GM19395 (cell line): Measurements from ENCODE around the gene PRR35.

Source experiments
- ATAC-seq: cut with Tn5 transposase; IDR thresholded peaks from one replicate; pipeline ENCODE4 v1.9.1; 2021; ENCODE audit warnings: mild to moderate bottlenecking, moderate library complexity; ENCODE audit not compliant: unreplicated experiment

The PRR35 gene

DNA sequence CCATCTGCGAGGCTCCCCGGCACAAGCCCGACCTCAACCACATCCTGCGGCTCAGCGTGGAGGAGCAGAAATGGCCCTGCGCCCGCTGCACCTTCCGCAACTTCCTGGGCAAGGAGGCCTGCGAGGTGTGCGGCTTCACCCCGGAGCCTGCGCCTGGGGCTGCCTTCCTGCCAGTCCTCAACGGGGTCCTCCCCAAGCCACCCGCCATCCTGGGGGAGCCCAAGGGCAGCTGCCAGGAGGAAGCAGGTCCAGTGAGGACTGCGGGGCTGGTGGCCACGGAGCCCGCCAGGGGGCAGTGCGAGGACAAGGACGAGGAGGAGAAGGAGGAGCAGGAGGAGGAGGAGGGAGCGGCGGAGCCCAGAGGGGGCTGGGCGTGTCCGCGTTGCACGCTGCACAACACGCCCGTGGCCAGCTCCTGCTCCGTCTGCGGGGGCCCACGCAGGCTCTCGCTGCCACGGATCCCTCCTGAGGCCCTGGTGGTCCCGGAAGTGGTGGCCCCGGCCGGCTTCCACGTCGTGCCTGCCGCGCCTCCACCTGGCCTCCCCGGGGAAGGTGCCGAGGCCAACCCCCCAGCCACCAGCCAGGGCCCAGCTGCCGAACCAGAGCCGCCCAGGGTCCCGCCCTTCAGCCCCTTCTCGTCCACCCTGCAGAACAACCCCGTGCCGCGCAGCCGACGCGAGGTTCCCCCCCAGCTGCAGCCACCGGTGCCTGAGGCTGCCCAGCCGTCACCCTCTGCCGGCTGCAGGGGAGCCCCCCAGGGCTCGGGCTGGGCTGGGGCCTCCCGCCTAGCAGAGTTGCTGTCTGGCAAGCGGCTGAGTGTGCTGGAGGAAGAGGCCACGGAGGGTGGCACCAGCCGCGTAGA is 13.1 kb upstream of the PRR35 start:
- no peak for ATAC-seq

DNA sequence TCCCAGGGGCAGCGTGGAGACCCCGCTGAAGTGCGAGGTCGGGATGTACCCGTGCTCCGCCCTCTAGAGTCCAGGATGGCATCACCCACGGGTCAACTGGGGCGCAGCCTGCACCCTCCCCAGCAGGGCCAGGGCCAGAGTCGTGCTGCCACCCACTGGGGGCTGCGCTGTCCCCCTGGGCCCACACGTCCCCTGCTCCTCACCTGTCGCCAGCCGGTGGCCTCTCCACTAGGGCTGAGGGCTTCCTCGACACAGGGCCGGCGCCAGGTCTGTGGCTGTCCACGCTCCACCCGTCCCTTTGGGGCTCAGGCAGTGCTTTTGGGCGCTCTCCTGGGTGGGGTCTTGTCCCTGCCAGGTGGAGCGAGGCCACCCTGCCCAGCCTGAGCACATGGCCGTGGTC is 11.6 kb upstream of the PRR35 start:
- no peak for ATAC-seq

DNA sequence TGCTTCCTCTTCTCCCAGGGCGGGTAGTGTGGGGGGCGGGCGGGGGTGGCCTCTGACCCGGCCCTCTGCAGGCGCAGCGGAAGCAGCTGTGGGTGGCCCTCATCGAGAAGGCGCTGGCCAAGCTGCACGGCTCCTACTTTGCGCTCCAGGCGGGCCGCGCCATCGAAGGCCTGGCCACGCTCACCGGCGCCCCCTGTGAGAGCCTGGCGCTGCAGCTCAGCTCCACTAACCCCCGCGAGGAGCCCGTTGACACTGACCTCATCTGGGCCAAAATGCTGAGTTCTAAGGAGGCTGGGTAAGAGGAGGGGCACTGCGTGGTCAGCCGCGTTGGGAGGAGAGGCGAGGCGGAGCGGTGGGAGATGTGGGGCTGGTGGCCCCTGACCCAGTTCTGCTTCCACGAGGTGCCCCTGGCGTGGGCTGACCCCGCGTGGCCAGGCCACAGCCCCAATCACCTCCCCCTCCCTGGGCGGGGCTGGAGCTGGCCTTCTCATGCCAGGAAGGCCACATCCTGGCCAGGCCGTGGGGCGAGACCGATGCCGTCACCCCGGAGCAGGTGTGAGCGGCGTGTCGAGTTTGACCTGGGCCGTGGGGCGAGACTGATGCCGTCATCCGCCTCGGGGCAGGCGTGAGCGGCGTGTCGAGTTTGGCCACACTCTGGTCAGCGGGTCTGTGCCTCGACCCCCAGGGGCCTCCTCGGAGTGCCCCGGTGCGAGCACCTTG is 10.5 kb upstream of the PRR35 start:
- no peak for ATAC-seq

DNA sequence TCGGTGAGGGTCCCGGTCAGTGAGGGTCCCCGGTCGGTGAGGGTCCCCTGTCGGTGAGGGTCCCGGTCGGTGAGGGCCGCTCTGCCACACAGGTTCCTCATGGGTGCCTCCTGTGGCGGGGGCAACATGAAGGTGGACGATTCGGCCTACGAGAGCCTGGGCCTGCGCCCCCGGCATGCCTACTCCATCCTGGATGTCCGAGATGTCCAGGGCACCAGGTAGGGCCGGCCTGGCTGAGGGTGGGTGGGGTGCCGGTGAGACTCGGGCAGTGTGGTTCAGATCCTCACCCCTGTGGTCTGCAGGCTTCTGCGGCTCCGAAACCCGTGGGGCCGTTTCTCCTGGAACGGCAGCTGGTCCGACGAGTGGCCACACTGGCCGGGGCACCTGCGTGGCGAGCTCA is 9.0 kb upstream of the PRR35 start:
- no peak for ATAC-seq

DNA sequence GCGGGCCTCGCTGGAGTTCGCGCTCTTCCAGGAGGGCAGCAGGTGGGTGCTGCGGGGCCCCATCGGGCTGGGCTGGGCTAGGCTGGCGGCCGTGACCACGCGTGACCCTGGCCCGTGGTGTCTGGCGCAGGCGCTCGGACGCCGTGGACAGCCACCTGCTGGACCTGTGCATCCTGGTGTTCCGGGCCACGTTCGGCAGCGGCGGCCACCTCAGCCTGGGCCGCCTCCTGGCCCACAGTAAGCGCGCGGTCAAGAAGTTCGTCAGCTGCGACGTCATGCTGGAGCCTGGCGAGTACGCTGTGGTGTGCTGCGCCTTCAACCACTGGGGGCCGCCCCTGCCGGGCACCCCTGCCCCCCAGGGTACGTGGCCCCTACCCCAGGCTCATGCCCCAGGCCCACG is 8.0 kb upstream of the PRR35 start:
- no peak for ATAC-seq

DNA sequence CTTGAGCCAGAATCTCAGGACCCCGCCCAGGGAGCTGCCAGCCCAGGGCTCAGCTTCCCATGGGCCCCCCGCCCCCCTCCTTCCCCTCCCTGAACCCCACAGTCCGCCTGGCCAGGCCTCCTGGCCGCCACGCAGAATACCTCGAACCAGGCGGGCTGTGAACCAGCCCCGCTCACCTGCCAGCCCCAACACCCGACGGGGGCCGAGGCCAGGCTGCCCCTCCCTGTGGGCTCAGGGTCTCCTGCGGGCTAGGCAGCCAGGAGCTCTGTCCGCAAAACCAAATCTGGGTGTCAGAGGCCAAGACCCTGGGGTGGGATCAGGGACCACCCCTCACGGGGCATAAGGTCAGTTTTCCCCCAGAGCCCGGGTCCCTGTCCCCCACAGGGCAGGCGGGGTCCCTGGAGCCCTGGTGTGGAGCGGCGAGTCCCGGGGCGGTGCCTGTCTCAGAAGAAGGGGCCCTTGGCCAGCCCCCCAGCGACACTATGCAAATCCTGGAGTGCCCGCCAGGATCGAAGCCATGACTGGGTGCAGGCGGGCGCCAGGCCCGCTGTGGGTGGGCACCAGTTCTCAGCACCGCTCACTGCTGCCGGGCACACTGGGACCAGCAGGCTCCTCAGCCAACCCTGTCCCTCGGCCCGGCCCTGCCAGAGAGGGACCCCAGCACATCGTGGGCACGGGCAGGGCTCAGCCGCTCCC is 6.4 kb upstream of the PRR35 start:
- no peak for ATAC-seq

DNA sequence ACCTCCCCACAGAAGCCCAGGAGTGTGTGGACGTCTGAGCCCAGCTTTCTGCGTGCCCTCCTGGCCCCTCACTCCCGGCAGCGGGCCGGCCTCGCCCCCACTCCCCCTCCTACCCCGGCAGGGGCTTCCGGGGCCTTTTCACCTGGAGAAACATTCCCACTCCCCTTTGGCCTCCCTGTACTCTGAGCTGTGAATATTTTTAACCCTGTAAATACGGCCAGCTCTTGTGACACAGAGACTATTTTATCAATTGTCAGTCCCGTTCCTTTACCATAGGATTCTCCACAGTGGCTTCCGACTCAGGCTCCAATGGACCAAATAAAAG is 5.9 kb upstream of the PRR35 start:
- no peak for ATAC-seq

DNA sequence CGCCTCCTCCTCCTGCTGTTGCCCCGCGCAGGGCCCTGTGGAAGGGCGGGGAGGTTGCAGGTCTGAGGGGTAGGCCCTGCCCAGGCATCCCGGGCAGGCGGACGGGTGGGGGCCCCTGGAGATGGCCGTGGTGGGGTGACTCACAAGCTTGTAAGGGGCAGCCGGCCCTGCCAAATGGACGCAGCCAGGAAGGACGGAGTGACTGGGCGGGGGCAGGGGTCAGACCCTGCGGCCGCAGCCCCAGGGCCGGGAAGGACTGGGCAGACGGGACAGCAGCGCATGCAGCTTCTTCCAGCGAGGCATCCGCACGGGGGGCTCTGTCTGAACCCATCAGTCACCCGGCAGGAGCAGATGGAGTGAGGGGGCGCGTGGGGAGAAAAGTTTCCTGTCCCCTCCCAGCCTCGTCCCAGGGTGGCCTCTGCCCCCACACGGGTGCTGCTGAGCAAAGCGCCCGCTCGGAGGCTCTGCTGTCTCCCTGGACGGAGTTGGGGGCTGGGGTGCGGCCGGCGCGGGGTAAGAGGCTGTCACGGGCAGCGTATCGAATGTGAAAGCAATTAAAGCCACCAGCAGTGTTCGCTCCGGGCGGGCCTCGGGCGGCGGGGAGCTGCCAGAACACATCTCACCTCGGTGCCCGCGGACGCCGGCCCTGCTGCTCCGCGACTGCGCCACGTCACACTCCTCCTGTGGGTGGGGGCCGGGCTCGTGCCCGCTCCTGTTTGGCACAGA is 5.4 kb upstream of the PRR35 start:
- no peak for ATAC-seq

DNA sequence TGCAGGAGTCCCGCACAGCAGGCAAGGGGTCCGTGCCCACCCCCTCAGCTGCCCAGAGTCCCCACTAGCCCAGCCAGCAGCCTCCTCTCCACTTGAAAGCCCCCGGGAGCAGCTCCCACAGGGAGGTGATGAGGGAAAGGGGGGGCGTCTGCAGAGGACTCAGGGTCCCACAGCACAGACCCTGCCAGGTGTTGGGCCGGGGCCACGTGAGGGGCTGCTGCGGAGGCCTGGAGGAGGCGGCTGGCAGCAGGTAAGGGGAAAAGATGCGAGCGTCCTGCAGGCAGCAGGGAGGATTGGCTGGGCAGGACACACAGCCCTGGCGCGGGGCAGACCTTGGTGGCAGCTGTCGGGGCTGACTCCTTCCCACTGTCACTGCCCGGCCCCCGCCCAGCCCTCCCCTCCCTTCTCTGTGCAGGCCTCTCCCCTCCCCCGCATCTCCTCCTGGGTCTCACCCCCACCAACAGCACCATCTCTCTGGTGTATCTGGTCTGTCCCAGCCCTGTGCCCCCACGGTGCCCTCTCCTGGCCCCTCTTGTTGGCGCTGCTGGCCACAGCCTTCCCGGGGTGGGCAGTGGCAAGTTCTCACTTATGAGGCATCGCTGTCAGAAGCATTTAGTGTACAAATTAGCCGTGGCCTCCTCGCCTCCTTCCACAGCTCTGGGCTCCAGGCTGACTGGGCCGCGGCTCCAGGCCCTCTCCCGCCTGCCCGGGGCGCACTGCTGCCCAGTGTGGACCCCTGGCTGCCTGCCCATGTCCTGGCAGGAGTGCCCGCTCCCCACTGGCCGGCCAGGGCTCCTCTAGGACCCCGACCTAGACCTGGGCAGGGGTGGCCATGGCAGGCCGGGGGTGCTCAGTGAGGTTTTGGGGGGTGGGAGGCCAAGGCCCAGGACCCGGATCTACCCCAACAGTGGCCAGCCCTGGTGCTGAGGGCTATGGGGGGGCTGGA is 4.4 kb upstream of the PRR35 start:
- no peak for ATAC-seq

DNA sequence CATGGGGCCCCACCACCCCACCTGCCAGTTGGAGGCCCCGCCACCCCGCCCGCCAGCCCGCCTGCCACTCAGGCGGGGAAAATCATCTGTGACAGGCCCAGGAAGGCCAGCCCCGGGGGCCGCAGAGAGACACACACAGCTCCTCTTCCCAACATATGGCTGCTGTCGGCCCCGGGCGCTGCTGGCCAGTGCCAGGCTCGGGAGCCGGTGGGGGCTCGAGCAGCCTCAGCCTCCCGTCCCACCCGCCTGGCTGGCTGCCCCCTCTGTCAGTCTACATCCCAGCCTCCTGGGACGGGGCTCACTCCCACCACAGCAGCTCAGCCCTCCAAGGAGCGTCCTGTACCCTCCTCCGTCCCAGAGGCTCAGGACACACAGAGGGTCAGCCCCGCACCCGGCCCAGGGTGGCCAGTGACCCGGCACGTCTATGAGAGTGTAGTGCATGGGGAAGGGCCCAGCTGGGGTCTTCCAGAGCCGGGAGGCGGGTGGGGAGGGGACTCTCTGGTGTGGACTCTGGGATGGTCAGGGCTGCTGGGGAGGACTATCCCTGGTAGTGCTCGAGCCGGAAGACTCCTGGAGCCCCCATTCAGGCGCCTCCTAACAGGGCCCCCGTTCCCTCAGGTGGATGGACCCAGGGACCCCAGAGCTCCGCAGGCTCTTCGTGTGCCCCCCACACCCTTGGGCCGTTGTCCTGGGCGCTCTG is 3.6 kb upstream of the PRR35 start:
- no peak for ATAC-seq

DNA sequence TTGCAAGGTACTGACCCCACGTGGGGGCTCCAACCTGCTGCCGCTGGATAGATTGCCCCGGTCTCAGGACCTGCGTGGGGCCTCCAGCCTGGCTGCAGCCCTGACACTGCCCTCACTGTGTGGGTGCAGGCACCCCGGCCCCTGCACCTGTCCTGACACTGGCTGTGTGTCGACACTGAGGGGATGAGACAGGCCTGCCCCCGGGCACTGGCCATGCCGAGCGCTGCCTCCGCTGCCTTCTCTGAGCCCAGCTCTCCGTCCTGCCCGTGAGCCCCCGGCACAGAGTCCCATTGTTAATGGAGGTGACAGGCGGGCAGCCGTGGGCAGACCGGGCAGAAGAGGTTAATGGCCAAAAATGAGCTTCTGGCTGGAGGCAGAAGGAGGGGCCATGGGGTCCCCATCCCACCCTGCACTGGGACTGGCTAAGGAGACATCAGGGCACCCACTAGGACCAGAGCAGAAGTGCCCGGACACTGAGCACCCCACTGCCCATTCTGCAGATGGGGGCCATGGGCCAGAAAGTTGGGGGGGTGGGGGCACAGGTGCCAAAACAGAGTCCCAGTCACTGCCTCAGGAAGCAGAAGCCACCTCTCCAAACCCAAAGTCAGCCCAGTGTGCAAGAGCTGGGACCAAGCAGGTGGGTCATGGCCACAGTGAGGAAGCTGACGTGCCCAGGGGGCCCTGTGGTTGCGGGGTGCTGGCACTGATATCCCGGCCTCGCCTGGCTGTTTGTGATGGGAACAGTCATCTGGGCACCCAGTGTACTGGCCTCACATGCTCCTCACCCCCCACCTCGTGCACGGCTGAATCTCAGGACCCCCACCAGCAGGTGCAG is 2.5 kb upstream of the PRR35 start:
- no peak for ATAC-seq

DNA sequence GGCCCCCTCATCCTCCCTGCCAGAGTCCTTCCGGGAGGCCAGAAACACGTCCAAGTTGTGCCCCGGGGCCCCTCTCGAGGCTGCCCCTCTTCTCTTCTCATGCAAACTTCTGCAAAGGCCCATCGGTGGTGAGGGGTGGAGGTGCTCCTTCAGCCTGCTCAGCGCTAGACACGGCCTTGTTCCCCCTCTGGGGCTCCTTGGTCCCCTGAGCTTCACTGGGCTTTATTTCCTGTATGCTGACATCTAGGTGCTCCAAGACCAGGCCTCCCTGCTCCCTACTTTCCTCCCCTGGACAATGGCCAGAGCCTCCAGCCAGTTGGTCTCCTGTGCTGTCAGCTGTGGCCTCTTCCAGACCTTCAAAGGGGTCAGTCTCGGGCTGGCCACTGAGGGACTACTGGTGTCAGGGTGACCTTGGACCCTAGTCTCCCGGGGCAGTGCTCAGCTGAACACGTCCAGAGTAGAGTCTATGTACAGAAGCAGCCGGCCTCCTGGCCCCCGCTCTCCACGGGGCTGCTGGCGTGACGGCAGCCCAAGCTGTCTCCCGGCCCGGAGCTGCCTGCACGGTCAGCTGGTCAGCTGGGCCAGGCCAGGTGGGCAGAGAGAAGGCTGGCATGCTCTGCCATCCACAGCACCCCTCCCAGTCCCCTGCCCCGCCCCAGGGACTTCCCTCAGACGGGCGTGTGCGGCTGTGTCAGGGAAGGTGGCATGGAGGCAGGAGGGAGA is 1.7 kb upstream of the PRR35 start:
- ATAC-seq, result no peak

DNA sequence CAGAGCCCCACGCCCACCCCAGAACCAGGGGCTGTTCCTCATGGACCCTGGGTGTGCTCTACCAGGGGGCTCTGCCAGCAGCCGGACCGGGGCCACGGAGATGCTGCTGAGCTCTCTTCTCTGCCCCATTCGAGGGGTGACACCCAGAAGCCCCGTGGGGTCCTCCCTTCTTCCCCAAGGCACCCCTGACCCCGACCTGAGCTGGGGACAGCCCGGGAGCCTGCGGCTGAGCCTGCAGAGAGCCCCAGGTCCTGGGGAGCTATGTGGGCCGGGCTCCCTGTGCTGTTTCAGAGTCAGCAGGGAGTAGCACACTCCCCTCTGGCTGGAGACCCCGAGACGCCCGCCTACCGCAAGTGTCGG is 1.2 kb upstream of the PRR35 start:
- ATAC-seq, result no peak

DNA sequence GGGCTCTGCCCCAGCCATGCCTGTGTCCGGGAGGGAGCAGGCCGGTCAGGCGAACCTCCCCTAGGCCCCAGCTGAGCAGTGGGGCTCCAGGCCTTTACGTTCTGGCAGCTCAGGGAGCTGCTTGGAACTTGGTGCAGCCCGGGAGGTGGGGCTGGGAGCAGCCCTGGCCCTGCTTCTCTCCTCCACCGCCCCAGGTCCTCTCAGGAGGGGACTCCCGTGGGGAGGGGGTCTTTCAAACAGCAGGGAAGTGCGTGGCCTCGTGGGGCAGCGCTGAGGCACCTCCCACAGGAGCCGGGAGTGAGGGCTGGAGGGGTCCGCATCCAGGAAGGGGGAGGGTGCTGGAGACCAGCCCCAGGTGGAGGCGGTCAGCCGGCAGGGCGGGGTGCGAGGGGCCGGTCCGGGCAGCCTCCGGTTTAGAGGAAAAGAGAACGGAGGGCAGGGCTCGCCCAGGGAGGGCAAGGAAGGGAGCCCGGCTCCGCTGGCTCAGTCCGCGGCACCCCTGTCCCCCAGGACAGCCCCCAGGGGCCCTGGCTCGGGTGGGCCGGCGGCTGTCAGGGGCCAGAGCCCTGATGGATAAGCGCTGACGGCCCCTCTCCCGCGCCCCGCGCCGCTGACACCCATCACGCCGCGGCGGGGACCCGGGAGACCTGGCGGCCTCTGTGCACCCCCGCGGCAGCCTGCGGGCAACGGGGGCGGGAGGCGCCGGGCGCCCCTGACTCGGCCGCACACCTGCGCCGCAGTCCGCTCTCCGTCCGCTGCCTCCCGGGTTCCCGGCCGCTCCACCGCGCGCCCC is 587 bp upstream of the PRR35 start:
- ATAC-seq, result no peak

DNA sequence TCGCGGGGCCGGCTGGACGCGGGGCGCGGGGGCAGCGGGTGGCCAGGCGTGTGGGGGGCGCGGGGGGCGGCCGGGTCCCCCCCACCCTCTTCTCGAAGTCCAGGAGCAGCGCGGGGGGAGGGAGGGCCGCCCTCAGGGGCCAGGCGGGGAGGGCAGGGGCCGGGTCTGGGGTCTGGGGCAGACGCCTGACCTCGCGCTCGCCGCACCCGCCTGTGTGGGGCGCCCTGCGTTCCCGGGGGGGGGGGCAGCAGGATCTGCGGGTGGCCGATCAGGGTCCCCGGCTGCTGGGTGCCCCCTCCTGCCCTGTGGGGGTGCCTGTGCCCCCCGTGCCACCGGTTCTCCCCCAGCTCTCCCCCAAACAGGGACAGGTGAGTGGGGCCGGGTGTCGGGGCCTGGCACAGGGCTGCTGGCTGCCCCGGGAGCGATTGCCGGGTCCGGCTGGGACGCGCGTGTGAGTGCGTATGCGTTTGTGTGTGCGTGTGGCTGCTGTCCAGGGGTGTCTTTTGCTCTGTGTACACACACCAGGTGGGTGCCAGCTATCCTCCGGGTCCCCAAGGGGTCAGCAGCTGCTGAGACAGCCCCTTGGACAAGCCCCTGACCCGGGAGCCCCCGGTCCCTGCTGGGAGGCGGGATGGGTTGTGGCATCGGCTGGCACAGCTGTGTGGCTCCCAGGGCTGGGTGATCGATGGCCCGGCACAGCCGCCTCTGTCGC is 663 bp downstream of the PRR35 start:
- no peak for ATAC-seq

DNA sequence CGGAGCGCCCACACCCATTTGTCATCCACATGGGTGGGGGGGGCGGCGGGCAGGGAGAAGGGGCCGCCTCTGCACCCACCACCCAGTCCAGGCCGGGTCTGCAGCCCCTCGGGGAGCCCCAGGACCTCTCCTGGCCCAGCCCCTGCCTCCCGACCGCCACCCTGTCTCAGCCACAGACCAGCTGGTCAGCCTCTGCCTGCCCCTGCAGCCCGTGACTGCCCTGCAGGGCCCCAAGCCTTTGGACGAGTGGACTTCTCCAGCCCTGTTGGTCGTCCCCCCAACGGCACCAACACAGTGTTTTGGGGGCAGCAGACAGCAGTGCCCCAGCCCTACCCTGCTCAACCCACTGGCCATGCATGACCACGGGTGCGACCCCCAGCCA is 1.2 kb downstream of the PRR35 start:
- ATAC-seq, result no peak
